ENCODE measurements around the gene THAP7. TPM values are rescaled to one million over a fixed set of nuclear protein-coding genes. Genes with fewer than 3 reads are reported as not detected.

THAP7 gene
- total and polyA plus RNA-seq, 11 donors = 15.3 to 39.0 (median 20.3) TPM

DNA sequence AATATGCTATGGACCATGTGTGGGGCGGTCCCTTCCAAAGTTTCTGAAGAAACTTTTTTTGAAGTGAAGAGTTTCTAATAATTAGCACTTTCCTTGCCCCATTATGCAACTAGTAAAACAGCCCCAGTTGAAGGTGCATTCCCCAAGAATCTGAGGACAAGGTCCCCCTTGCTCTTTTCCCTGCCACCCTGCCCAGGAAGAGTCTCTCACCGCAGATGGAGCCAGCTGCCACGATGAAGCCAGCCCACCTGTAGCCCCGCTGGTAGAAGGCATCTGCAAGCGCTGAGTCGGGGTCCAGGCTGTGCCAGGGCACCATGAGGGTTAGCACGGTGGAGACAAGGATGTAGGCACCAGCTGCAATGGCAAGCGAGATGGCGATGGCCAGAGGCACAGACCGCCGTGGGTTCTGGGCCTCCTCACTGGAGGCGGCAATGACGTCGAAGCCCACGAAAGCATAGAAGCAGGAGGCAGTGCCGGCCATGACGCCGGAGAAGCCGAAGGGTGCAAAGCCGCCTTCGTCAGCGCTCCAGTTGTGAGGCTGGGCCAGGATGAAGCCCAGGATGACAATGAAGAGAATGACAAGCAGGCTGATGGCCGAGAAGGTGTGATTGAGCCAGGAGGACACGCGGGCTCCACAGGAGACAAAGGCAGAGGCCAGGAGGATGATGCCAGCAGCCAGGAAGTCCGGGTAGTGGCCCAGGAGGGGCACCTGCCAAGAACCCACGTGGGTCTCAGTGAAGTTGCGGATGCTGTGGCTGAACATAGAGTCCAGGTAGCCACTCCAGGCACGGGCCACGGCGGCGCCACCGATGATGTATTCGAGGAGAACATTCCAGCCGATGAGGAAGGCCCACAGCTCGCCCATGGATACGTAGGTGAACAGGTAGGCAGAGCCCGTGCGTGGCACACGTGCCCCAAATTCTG lies 29.0 kb upstream of the THAP7 start:
- TF ChIP-seq, protein P1, sequence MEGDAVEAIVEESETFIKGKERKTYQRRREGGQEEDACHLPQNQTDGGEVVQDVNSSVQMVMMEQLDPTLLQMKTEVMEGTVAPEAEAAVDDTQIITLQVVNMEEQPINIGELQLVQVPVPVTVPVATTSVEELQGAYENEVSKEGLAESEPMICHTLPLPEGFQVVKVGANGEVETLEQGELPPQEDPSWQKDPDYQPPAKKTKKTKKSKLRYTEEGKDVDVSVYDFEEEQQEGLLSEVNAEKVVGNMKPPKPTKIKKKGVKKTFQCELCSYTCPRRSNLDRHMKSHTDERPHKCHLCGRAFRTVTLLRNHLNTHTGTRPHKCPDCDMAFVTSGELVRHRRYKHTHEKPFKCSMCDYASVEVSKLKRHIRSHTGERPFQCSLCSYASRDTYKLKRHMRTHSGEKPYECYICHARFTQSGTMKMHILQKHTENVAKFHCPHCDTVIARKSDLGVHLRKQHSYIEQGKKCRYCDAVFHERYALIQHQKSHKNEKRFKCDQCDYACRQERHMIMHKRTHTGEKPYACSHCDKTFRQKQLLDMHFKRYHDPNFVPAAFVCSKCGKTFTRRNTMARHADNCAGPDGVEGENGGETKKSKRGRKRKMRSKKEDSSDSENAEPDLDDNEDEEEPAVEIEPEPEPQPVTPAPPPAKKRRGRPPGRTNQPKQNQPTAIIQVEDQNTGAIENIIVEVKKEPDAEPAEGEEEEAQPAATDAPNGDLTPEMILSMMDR (IDR thresholded peaks at IDR 0.05) = no peak
- TF ChIP-seq POLR2A (IDR thresholded peaks at IDR 0.05) = no peak
- H3K9me3 ChIP-seq = no peaks in the 10 kb centered on the region
- H3K27me3 ChIP-seq = peaks cover 9 to 52% (median 22%) of the 10 kb centered on the region in 9 donors
- ATAC-seq (no peak), DNase-seq (no peak)
- no peak overlapping the region for H3K4me3 ChIP-seq
- intact Hi-C loops (cut with DNase I) = loop anchor here in 1 of 10 donors (10.0 kb wide), 1 partner anchor 64 kb away; no protein-coding TSS in a partner anchor
- no peaks in the 10 kb centered on the region for H3K36me3 ChIP-seq
- 91 to 93% (median 92%) methylated on average over 39 to 40 of the region's 40 CpGs for WGBS, 4 donors
- no peak overlapping the region for H3K27ac ChIP-seq
- peaks cover 0 to 17% (median 6%) of the 10 kb centered on the region in 12 donors for H3K4me1 ChIP-seq

DNA sequence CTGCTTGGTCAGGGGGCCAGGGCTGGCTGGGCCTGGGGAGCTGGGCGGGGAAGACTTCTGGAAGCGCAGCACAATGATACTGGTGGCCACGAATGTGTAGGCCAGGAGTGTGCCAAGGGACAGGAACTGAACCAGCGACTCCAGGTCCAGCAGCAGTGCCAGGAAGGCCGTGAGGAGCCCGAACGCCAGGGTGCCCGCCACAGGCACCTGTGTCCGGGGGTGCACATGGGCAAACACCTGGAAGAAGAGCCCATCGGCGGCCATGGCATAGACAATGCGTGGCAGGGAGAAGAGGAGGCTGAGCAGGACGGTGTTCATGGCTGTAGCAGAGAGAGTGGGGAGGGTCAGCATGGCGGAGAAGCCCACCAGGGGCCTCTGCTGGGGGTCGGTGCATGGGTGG lies 28.1 kb upstream of the THAP7 start:
- H3K27me3 ChIP-seq = peaks cover 9 to 52% (median 22%) of the 10 kb centered on the region in 9 donors
- TF ChIP-seq, protein P1 (IDR thresholded peaks at IDR 0.05) = no peak
- TF ChIP-seq POLR2A (IDR thresholded peaks at IDR 0.05) = no peak
- H3K36me3 ChIP-seq = no peaks in the 10 kb centered on the region

DNA sequence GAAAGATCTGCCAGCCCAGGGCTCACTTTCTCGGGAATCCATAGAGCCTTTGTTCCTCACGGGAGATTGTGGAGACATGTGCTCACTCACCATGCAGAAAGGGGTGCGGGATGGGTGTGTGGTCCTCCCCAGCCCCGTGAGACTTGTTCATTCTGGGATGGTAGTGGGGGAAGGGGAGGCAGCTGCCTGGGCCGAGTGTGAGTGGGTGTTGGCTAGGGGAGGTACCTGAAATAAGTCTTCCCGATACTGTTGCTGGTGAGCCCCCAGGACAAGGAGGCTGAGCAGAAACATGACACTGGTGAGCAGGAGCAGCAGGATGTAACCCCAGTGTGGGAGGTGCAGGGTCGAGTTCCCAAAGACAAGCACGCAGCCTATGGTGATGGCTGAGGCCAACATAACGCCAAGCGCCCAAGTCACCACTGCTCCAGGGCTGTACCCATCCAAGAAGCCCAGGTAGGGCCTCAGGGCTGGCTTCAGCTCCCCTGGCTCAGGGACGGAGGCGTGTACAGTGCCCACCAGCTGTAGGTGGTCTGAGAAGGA lies 27.6 kb upstream of the THAP7 start:
- DNase-seq (no peak), ATAC-seq (no peak)
- 66 to 72% (median 70%) methylated on average over 12 of the region's 12 CpGs for WGBS, 4 donors
- intact Hi-C loops (cut with DNase I) = loop anchor here in 2 of 10 donors (5.0 to 10.0 kb wide), 2 partner anchors 38 to 65 kb away; no protein-coding TSS in a partner anchor
- Histone ChIP-seq H3K4me3 (no peak overlapping the region), H3K36me3 (no peaks in the 10 kb centered on the region), H3K27ac (no peak overlapping the region), H3K9me3 (no peaks in the 10 kb centered on the region), H3K4me1 (peaks cover 0 to 17% (median 6%) of the 10 kb centered on the region in 12 donors), H3K27me3 (peaks cover 9 to 52% (median 22%) of the 10 kb centered on the region in 9 donors)
- TF ChIP-seq POLR2A (IDR thresholded peaks at IDR 0.05) = no peak
- TF ChIP-seq, protein P1 (IDR thresholded peaks at IDR 0.05) = no peak

More for the DNA sequence above, 28.1 kb upstream of the THAP7 start:
- Histone ChIP-seq H3K27ac (no peak overlapping the region), H3K9me3 (no peaks in the 10 kb centered on the region), H3K4me1 (peaks cover 0 to 17% (median 6%) of the 10 kb centered on the region in 12 donors), H3K4me3 (no peak overlapping the region)
- DNase-seq (no peak), ATAC-seq (no peak)
- intact Hi-C loops (cut with DNase I) = loop anchor here in 1 of 10 donors (10.0 kb wide), 1 partner anchor 65 kb away; no protein-coding TSS in a partner anchor
- whole genome bisulfite sequencing, 4 donors = 86 to 91% (median 87%) methylated on average over 15 of the region's 15 CpGs
